ENCODE data around the gene HHIP.

The HHIP gene, protein sequence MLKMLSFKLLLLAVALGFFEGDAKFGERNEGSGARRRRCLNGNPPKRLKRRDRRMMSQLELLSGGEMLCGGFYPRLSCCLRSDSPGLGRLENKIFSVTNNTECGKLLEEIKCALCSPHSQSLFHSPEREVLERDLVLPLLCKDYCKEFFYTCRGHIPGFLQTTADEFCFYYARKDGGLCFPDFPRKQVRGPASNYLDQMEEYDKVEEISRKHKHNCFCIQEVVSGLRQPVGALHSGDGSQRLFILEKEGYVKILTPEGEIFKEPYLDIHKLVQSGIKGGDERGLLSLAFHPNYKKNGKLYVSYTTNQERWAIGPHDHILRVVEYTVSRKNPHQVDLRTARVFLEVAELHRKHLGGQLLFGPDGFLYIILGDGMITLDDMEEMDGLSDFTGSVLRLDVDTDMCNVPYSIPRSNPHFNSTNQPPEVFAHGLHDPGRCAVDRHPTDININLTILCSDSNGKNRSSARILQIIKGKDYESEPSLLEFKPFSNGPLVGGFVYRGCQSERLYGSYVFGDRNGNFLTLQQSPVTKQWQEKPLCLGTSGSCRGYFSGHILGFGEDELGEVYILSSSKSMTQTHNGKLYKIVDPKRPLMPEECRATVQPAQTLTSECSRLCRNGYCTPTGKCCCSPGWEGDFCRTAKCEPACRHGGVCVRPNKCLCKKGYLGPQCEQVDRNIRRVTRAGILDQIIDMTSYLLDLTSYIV
- total RNA-seq: 0 reads per million in 2 donors

DNA sequence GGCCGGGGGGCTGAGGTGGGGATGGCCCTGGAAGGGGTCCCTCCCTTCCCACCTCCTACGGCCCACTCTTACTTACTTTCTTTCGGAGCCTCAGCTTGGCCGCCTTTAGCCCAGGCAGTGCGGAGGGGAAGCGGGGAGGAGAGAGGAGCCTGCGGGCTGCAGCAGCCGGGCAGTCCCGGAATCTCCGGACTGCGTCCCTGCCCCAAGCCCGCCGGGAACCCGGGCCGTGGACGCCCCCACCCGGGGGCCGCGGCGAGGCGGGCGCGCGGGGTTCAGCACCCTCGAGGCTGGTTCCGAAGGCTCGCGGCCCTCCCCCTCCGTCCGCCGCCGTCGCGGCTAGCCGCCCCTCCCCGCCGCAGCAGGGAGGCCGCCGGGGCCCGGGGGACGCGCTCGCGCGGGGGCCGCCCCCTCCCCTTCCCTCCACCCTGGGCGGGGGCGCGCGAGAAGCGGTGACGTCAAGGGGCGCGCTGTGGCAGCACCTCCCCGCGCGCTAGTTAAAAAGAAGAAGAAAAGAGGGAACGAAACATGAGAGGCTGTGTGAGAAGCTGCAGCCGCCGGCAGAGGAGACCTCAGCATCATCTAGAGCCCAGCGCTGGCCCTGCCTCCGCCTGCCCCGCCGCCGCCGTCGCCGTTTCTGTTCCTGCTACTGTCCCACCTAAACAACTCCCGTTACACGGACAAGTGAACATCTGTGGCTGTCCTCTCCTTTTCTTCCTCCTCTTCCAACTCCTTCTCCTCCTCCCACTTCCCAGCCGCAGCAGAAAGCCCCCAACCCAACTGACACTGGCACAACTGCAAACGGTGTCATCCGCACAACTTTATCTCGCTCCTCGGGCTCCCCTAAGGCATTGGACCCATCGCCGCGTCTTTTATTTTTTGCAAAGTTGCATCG, at the start of gene HHIP:
Gene HHIP, plus strand, starts transcription at position 526 of the 892 bp plus-strand sequence. CDS start 520 bp downstream, outside the sequence.
- DNase-seq: no peak

DNA sequence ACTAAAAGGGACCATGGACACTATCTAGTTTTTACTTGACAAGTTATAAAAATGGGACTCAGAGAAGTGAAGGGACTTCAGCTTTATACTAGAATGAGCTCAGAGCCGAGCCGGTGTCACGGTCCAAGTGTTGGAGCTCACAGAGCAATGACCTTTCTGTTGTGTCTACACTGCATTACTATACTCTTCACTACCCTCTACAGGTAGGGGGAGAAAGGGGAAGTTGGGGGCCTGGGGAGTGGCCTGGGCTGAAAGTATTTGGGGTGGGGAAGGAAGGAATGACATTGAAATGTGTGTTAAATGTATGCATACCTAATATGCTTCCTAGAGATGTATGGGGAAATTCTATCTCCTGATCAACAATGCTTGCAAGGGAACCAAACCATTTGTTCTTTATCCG, 48.8 kb upstream of the HHIP start:
- DNase-seq: no peak

DNA sequence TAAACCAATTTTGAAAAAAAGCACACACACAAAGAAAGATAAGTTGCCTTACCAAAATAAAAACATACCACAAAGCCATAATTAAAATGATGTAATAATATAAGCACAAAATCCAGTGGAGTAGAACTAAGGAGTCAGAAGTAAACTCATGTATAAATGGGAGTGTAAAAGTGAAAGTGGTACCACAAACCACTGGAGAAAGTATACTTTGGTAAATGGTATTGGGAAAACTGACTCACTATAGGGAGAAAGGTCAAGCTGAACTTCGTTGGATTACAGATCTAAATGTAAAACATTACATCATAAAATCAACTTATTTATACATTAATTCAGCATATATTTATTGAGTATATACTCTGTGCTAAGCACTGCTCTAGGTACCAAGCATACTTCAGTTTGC, 46.3 kb upstream of the HHIP start:
- no peak for DNase-seq

DNA sequence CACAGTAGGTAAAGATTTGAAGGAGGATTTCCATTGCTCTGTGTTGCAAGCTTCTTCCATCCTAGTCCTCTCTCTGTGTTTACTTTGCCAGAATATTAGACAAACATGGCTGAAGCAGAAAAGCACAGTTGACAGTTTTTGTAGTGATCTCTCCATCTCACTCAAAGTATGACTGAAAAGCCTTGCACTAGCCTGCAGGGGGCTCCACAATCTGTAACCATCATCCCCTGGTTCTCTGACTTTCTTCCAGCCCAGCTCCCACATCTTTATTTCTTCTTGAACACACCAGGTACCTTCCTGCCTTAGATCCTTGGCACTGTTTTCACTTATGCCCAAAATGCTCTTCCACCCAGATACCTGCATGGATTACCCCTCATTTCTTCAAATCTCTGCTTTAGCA, 34.1 kb upstream of the HHIP start:
- no peak for DNase-seq

DNA sequence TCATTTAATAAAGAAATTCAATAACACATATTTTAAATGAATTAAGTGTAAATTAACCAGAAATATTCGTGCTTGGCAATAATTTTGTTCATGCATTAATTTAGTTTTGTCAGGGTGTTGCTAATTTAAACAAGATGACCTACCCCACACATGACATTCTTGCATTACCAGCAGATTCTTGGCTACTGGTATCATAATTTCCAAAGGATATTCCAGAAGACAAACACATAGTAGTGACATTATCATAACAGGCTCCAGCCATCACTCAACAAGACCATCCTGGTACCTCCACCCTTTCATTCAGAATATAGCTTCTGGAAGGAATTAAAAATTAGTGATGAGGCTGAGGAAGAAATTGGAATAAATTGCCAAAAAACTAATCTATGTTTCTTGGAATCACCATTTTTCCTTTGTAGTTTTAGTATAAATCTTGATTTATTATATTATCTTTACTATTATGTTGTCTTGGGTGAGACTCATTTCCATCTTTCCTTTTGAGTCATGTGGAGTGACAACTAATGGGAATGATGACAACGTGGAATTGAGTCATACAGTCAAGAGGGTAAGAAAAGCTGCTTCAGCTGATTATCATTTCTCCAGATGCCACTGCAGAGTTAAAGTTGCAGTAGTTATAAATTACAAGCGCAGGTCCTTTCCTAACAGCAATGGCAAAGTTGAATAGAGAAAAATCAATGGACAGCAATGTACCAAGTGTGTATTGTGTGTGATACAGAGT, 30.9 kb upstream of the HHIP start:
- DNase-seq: no peak

DNA sequence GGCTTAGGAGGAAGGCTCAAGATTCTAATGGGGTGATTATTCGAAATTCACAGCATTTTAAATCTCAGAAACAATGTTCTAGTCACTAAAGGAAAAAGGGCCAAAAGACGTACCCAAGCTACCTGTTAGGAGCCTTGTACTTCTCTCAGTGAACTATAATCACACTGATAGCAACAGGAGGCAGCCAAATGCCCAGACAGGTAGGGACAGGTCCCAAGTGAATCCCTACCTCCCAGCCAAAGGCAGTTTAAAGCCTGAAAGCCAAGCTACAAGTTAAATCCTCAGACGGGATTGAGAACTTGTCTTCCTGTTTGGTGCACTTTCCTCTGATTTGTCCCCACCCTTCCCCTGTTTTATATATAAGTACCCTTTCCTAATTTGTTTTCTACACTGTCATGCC, 24.3 kb upstream of the HHIP start:
- no peak for DNase-seq

DNA sequence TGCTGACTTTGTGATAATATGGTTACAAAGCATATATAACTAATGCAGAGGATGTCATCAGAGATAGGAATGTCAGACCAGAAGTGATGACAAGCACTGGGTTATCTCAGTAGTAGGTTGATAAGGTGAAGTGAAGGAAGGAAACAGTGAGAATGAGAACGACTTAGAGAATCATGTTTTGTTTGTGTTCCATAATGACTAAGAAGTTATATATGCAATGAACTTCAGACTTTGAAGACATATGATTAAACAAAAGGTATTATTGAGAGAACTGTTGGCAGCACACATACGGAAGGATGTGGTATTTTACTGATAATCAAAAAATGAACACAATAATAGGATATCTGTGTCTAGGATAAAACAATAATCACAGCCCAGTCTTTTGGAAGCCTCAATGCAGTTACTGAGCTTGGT, 18.3 kb upstream of the HHIP start:
- no peak for DNase-seq

DNA sequence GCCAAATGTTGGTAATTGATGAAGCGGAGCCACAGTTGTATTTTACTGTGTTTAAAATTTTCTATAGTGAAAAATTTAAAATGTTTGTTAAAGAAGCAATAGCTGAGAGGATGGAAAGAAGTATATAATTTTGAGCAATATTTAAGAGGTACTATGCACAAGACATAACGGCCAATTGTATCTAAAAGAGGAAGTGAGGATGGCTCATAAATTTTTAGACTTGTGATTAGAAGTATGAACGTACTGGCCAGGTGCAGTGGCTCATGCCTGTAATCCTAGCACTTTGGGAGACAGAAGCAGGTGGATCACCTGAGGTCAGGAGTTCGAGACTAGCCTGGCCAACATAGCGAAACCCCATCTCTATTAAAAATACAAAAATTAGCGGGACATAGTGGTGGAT, 12.7 kb upstream of the HHIP start:
- no peak for DNase-seq

DNA sequence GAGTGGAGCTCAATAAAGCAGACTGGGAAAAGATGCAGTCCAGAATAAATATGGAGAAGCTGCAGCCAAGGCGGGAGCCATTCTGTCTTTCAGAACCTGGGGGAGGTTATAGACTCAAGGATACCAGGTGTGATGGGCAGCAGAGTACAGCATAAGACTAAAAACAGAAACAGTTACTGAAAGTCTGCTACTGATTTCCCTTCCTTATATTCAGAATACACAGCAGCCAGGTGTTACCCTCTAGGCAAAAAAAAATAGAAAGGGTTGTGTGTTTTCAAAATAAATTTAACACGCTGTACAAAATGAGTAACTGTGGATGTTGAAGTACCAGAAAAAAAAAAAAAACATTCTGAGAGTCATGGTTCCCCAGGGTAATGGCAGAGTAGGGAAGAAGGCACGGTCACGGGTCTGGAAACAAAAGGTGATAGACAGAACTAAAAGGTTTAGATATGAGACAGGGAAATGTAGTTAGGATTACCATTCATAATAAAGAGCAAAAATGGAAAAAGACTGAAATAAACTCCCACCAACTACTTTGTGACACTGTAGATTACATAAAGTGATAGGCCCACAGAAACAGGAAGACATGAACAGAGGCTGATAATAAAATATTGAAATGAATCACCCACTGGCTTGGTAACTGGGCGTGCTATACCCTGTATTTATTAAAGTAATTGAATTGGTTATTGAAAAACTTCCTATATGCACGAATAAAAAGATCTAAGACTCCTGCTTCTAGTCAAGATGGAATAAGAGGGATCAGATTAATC, 10.8 kb upstream of the HHIP start:
- DNase-seq: no peak

DNA sequence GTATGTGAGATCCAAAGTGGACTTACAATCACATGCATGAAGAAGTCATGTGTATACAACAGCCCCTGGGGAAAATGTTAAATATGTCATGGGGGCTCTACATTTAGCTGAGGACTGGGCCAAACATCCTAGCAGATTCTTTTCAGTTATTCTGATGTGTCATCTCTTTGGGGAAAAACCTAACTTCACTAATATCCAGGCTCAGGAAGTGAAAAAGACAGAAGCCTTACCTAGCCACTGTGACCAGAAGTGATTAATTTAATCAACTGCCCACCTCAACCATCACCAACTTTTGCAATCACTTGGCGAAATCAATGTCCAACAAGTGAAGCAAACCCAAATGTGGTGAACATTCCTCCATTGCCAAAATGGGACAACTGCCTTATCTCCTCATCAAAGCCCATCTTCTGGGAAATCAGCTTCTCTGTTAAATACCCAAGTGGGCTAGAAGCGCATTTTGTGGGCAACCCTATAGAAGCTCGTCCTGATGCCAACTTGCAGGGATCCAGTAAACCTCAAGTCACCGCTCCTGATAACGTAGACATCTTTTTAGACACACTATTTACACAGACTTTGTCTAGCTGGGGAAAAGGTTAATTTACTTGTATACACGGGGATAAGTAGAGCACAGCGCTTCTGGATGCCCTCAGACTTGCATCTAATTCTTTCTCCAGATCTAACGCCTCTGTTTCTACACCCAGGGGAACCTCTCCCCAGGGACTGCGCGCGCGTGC, 1.4 kb upstream of the HHIP start:
- no peak for DNase-seq

DNA sequence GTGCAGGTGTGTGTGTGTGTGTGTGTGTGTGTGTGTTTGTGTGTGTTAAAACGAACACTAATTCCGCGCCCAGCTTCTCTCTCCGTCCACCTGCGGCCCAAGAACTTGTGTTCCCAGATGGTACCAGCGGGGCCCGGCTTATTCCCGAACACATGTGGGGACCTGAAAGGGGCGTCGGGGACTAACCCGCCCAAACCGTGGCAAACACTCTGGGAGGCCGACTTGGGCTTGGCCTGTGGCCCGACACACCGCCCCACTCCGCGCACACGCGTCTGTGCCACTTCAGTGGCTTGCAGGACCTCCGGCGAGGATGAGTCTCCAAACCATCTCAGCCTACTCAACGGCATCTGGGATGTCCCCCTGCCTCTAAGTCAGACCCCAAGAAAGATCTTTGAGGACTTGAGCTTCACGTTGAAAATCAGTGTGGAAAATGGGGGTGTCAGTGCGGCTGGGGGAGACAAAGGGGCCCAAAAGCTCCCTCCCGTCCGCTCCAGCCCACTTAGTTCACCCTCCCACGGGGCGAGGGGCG, 790 bp upstream of the HHIP start:
- DNase-seq: no peak

DNA sequence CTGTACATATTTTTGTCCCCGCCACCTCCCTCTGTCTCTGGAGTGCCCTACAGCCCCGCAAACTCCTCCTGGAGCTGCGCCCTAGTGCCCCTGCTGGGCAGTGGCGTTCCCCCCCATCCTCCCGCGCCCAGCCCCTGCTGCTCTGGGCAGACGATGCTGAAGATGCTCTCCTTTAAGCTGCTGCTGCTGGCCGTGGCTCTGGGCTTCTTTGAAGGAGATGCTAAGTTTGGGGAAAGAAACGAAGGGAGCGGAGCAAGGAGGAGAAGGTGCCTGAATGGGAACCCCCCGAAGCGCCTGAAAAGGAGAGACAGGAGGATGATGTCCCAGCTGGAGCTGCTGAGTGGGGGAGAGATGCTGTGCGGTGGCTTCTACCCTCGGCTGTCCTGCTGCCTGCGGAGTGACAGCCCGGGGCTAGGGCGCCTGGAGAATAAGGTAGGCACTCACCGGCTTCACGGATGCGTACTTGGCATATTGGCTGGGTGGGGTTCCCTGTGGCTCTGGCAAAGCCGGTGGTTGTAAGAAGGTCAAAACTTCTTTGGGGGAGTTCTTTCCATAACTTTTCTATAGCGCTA, 653 bp downstream of the HHIP start:
- no peak for DNase-seq

DNA sequence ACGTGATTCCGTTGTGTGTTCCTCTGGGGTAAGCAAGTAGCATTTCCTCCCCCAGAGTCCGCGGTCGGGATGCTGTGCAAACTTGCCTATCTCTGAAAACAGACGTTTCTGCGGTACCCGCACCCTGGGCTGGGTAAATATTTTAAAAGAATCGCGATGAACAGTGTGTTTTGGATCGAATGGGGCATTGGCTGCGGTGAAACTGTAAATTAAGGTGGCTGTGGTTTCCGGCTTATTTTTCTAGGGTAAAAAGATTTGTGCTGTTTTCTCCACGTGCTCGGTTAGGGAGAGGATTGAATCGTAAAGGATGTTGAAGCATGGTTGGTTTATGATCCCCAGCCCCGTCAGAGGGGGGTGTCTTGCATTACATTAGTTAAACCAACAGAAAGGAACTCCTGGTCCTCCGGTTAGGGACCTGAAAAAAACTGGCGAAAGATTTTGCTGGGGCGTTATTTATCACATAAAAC, 1.2 kb downstream of the HHIP start:
- DNase-seq: no peak

DNA sequence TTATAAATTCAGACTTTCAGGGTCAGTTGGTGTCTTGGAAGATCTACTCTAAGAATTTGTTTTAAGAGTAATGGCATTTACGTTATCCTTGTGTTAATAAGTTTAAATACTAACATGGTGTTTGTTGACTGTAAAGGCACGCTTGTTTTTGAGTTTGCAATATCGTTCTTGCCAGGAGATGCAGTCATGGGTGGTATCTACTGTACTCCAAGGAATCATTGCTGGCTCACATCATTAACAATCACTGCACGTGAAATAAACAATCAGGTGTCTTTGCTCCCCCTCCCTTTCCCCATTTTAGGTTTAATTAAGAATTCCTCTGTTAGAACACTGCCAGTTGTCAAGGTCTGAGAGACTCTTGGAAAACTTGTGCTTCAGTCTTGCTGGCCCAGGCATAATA, 1.6 kb downstream of the HHIP start:
- no peak for DNase-seq

DNA sequence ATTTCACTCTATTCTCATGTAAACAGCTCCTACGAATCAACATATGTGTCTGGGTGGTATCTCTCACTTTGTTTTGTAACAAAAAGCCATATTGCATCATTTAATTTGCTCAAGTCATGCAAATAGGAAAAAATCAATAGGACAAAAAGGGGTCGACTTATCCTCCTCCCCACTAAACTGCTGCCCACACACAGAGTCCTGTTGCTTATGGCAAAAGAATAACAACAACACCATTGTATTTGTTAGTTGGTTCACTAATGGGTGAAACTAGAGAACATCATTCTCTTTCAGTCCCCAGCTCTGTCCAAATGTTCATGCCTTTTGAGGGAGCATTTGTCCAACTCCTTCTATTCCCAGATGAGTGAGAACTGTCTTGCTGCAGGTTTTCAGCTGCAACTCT, 2.1 kb downstream of the HHIP start:
- DNase-seq: no peak

DNA sequence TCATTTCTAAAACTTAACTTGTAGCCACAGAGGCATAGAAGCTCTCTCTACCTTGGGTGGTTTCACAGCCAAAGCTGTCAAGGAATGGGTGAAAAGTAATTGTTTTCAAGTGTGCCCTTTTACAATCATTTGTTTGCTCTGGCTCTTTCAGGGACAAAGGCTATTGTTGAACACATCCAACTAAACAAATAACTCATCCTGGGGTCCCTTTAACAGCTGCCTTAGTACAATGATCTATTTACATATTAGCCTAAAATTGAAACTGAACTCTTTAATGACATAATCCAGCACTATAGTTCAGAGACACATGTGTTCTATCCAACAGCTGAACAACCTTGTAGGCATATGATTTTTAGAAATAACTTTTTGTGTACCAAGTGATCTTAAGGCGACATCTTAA, 3.7 kb downstream of the HHIP start:
- no peak for DNase-seq

DNA sequence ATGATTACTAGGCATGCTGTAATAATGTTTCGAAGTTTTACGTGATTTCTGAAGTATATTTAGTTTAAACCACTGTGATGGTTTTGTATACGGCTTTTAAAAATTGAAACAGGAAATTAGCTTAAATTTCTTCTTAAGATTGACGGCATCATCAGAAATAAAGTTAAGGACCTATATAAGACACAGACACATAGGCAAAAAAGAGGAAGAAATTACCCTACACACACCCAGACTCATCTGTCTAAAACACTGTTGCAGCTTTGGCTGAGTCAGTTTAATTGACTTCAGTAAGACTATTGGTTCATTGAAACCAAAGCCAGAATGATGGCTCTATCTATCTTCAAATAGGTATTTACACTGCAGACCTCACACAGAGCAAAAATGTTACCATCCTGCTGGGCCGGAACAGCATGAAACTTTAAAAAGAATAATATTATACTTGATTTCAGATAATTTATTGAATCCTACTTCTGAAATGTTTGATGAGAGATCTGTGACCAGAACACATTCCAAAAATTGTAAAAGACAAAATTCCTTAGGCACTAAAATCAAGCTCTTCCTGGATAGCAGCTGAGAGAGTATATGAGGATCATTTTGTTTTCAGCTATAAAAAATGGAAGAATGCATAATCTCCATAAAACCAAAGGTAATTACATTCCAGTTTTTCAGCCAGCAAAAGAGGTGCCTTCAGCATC, 4.5 kb downstream of the HHIP start:
- DNase-seq: no peak

DNA sequence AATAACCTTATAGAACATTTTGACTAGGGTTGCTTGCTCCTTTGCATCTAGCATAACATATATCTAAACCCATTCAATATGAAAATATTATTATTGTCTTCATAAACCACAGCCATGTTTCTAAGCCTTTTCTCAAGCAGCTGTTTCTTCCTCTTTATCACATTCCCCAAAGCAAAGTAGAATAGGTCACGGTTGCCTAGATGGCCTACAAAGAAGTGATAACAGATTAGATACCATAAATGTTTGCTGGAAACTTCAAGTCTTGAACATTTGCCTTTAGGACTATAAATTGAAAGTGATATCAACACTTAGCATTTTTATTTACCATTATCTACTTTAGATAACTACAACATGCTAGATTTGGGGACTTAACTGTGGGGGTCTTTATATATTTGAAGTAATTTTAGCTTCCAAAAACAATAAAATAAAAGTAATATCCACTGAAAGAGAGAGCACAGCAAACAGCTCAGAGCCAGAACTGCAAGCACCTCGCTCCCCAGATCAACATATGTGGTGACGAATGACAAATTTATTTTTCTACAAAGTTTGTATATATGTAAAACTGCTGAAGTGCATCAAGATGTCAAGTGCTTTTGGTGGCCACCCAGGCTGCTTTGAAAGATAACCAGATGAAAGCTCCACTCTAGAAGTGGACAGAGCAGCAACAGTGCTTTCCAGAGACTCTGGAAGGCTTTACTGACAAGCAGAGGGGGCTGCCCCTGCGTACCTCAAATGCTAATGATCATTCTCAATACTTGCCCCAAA, 8.0 kb downstream of the HHIP start:
- no peak for DNase-seq

DNA sequence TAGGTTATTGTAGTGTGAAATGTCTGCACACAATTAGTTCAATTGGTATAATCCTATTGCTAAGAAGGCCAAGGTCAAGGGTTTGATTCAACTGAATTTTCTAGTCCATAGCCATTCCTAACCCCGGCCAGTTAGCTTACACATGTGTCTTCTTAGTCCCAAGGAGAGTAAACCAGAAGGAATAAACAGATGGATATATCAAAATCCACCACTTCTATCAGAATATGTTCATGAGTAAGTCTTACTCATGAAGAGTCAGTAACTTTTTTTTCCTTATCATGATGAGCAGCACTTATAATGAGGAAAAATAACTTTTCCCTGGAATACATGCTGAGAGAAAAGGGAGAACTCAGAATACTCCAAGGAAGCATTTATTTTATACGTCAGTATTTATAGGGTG, 9.5 kb downstream of the HHIP start:
- no peak for DNase-seq

Data from T-helper 9 cell (primary cell).